HEK293T (cell line): ENCODE results near the gene CDH16.
A peak's percentile ranks its signal among the peaks of the same experiment; 100 is the strongest.

Source experiments
- CTCF ChIA-PET: fragments of 350-600 bp; formaldehyde crosslinking; extraction: SDS; loops from one replicate; lab custom pipeline; 2021; ENCODE audit warnings: antibody characterized with exemption, inconsistent platforms; lab: Yijun Ruan, JAX
- POLR2A ChIA-PET: fragments of 350-600 bp; formaldehyde crosslinking; extraction: SDS; loops from one replicate; lab custom pipeline; 2020; ENCODE audit warnings: antibody characterized with exemption, inconsistent platforms; lab: Yijun Ruan, JAX
- DNase-seq: peaks from one replicate; pipeline ENCODE4 v3.0.0; 2012; ENCODE audit warnings: mixed read lengths; ENCODE audit errors: extremely low spot score
- ARNT ChIP-seq: fragments of 450-650 bp; IDR thresholded peaks from 2 replicates; pipeline ENCODE4 v1.6.1; 2017; ENCODE audit warnings: mild to moderate bottlenecking
- BHLHE40 ChIP-seq: fragments of 450-650 bp; IDR thresholded peaks from 2 replicates; pipeline ENCODE4 v1.6.1; 2016; ENCODE audit warnings: mild to moderate bottlenecking, moderate library complexity, borderline replicate concordance
- CTBP1 ChIP-seq: fragments of 450-650 bp; IDR thresholded peaks from 2 replicates; pipeline ENCODE4 v1.6.1; 2016; ENCODE audit warnings: borderline replicate concordance
- ELF4 ChIP-seq: fragments of 450-650 bp; IDR thresholded peaks from 2 replicates; pipeline ENCODE4 v1.6.1; 2017; ENCODE audit warnings: antibody characterized with exemption
- FOXA1 ChIP-seq: fragments of 450-650 bp; IDR thresholded peaks from 2 replicates; pipeline ENCODE4 v1.6.1; 2016; ENCODE audit warnings: mild to moderate bottlenecking
- FOXK2 ChIP-seq: fragments of 450-650 bp; IDR thresholded peaks from 2 replicates; pipeline ENCODE4 v1.6.1; 2016; ENCODE audit warnings: mild to moderate bottlenecking
- FOXM1 ChIP-seq: fragments of 450-650 bp; IDR thresholded peaks from 2 replicates; pipeline ENCODE4 v1.6.1; 2017; ENCODE audit warnings: mild to moderate bottlenecking, borderline replicate concordance
- HDGF ChIP-seq: fragments of 450-650 bp; IDR thresholded peaks from 2 replicates; pipeline ENCODE4 v1.6.1; 2017; ENCODE audit warnings: antibody characterized with exemption, borderline replicate concordance
- L3MBTL2 ChIP-seq: fragments of 450-650 bp; conservative IDR thresholded peaks from 2 replicates; pipeline ENCODE4 v1.6.1; 2016; ENCODE audit warnings: mild to moderate bottlenecking
- LEF1 ChIP-seq: fragments of 450-650 bp; IDR thresholded peaks from 2 replicates; pipeline ENCODE4 v1.6.1; 2017; ENCODE audit warnings: mild to moderate bottlenecking, borderline replicate concordance
- NFRKB ChIP-seq: fragments of 450-650 bp; IDR thresholded peaks from 2 replicates; pipeline ENCODE4 v1.6.1; 2016; ENCODE audit warnings: mild to moderate bottlenecking, moderate library complexity
- SP1 ChIP-seq: fragments of 450-650 bp; IDR thresholded peaks from 2 replicates; pipeline ENCODE4 v1.6.1; 2017
- SUZ12 ChIP-seq: fragments of 450-650 bp; IDR thresholded peaks from 2 replicates; pipeline ENCODE4 v1.6.1; 2016; ENCODE audit warnings: mild to moderate bottlenecking
- TARDBP ChIP-seq: fragments of 450-650 bp; IDR thresholded peaks from 2 replicates; pipeline ENCODE4 v1.6.1; 2016
- ZNF384 ChIP-seq: fragments of 450-650 bp; IDR thresholded peaks from 2 replicates; pipeline ENCODE4 v1.6.1; 2016
- TF ChIP-seq, protein P1 (sequence below): fragments of 450-650 bp; IDR thresholded peaks from 2 replicates; pipeline ENCODE4 v1.6.1; 2016

CDH16 gene

DNA sequence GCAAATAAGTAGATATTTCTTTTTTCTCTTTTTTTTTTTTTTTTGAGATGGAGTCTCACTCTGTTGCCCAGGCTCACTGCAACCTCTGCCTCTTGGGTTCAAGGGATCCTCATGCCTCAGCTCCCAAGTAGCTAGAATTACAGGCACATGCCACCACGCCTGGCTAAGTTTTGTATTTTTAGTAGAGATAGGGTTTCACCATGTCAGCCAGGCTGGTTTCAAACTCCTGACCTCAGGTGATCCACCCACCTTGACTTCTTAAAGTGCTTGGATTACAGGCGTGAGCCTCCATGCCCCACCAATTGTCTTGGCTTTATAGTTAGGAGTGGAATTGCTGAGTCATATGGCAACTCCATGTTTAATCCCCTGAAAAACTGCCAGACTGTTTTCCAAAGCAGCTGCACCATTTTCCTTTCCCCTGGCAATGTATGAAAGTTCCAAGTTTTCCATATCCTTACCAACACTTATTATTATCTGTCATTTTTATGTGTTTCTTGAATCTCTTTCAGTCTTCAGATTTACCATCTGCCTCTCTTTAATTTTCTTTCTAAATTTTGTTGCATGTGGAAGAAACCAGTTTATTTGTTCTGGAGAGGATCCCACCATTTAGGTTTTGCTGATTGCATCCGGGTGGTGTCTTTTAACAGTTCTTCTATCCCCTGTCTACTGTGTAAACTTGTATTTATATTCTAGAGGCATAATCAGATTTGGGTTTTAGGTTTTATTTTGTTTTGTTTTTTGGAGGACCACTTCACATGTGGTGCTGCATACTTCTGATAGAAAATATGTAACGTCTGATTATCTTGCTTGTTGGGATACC lies 32.5 kb upstream of the CDH16 start:
- CTCF ChIA-PET = interaction anchor here (1.5 kb wide), 1 partner anchor 42 kb away, joined by 3 read pairs; no protein-coding TSS in a partner anchor
- no peak for TF ChIP-seq LEF1
- no peak for DNase-seq
- POLR2A ChIA-PET = no interaction called here

DNA sequence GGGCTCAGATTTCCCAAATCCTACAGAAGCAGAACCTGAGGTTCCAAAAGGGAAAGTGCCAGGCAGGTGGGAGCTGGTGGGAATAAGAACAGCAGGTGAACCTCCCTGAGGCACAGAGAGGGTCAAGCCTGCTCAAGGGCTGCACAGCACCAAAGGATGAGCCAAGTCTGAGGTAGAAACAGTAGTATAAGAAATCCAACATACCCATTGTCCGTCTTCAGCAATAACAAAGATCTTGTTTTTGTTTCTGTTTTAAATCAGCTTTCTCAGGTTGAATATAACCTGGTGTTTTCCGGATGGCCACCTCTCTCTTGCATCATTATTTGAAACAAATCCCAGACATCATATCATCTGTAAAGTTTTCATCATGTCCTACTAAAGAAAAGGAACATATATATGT lies 31.8 kb upstream of the CDH16 start:
- POLR2A ChIA-PET = interaction anchor here (1.8 kb wide), 1 partner anchor 11 kb away, joined by 3 read pairs; the partner anchor contains the start of gene CES3

DNA sequence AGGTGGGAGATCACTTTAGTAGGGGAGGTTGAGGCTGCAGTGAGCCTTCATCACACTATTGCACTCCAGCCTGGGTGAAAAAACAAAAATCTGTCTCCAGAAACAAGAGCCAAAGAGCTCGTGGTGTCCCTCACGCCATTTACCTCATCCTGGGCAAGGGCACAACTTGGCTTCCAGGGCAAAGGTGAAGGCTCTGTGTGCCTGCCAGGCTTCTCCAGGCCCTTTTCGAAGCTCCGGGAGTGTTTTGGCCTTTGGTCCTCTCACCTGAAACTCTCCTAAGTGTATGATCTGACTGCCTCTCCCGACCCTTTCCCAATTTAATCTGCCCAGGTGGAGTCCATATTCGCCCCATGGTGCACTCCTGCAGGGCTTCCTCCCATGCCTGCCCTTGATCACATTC lies 30.8 kb upstream of the CDH16 start:
- ChIA-PET CTCF (interaction anchor here (1.5 to 1.7 kb wide), 2 partner anchors 40 to 54 kb away, joined by 3 to 4 read pairs; no protein-coding TSS in a partner anchor), POLR2A (interaction anchor here (1.8 kb wide), 1 partner anchor 12 kb away, joined by 3 read pairs; the partner anchor contains the start of gene CES3)
- DNase-seq = no peak
- no peak for TF ChIP-seq FOXM1
- TF ChIP-seq L3MBTL2 = no peak

More for the DNA sequence above, 31.8 kb upstream of the CDH16 start:
- TF ChIP-seq HDGF (no peak), LEF1 (no peak), SUZ12 (no peak), ARNT (no peak), ZNF384 (no peak), FOXA1 (no peak), CTBP1 (no peak), L3MBTL2 (no peak), BHLHE40 (no peak)
- no peak for DNase-seq
- CTCF ChIA-PET = interaction anchor here (0.6 to 1.7 kb wide), 3 partner anchors 41 to 259 kb away, joined by 3 to 5 read pairs (median 4); no protein-coding TSS in a partner anchor

DNA sequence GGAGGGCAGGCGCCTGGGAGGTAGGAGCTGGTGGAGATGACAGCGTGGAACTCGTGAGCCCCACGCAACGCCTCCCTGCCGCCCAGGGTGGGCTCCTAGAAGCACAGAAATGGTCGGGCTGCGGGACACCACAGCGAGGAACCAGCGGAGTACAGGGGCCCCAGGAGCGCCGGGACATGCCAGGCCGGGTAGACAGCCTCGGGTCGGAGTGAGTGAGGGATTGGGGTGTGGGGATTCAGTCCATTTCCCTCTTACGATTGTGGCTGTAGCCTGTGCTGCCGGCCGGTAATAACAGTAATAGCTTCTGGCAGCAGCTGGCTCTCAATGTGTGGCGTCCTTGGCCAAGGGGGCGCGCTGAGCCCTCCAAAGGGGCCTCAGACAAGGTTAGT lies 30.1 kb upstream of the CDH16 start:
- no peak for TF ChIP-seq SP1
- no peak for DNase-seq
- ChIA-PET CTCF (interaction anchor here (0.6 to 1.7 kb wide), 2 partner anchors 53 to 1125 kb away, joined by 4 read pairs; no protein-coding TSS in a partner anchor), POLR2A (interaction anchor here (1.8 kb wide), 1 partner anchor 12 kb away, joined by 3 read pairs; the partner anchor contains the start of gene CES3)

DNA sequence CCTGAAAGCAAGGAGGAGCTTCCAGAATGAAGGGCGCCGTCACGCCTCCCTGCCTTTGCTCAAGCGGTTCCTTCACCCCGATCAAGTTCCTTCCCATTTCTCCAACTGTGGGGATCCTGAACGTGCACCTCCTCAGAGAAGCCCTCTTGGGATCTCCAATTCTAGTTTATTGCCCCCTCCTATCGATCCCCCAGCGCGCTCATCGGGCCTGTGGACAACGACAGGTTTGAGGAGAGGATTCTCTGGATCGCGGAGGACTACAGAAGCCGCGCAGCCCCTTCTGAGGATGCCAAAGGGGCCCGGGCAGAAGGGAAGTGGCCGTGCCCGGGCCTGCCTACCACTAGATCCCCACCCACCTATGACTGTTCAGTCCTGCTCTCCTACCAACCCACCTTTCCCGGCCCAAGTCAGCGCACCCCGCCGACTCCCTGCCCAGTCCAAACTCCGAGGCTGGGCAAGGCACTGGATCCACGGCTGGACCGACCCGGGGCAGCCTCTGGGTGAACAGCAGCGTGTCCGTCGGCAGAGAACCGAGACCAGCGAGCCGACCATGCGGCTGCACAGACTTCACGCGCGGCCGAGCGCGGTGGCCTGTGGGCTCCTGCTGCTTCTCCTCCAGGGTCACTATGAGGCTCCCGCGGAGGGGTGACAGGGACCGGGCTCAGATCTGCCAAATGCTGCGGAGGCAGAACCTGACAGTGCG lies 29.6 kb upstream of the CDH16 start:
- no peak for TF ChIP-seq SP1
- TF ChIP-seq LEF1 = no peak
- TF ChIP-seq, protein P1, sequence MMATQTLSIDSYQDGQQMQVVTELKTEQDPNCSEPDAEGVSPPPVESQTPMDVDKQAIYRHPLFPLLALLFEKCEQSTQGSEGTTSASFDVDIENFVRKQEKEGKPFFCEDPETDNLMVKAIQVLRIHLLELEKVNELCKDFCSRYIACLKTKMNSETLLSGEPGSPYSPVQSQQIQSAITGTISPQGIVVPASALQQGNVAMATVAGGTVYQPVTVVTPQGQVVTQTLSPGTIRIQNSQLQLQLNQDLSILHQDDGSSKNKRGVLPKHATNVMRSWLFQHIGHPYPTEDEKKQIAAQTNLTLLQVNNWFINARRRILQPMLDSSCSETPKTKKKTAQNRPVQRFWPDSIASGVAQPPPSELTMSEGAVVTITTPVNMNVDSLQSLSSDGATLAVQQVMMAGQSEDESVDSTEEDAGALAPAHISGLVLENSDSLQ = no peak
- TF ChIP-seq SUZ12 = no peak
- DNase-seq = no peak
- CTCF ChIA-PET = interaction anchor here (0.6 kb wide), 1 partner anchor 1125 kb away, joined by 4 read pairs; no protein-coding TSS in a partner anchor

DNA sequence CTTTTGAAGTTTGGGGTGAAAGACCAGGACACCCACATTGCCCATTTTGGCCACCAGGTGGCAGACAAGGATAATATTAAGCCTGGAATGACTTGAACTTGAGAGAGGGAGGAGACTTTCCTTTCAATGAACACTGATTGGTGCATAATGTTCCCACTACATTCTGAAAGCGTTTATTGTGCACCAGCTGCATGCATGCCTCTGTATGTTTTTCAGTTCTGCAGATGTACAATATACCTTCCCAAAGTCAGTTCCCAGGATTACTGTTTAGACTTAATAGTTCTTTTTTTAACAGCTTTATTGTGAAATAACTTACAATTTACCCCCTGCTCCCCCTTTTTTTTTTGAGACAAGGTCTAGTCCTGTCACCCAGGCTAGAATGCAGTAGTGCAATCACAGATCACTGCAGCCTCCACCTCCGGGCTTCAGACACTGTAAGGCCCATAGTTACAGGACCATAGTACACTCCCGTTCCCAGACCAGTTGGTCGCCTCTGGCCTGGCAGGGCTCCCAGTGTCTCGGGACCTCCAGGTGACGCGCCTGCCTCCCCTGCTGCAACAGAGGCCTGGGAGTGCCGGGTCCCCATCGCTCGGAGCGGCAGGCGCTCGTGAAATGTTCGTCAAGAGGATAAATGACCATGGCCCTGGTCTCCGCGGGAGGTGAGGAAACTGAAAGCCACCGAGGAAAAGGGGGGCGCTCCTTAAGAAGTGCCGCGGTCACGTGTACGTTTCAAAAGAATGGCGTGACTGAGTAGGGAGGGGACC lies 28.8 kb upstream of the CDH16 start:
- CTCF ChIA-PET = interaction anchor here (1.0 kb wide), 1 partner anchor 207 kb away, joined by 3 read pairs; no protein-coding TSS in a partner anchor
- POLR2A ChIA-PET = interaction anchor here (0.5 to 0.6 kb wide), 2 partner anchors 11 to 51 kb away, joined by 3 to 4 read pairs; no protein-coding TSS in a partner anchor
- TF ChIP-seq TARDBP (no peak), BHLHE40 (no peak)
- DNase-seq = peak; percentile 75

More for the DNA sequence above, 29.6 kb upstream of the CDH16 start:
- POLR2A ChIA-PET = interaction anchor here (0.6 kb wide), 1 partner anchor 10 kb away, joined by 4 read pairs; no protein-coding TSS in a partner anchor

DNA sequence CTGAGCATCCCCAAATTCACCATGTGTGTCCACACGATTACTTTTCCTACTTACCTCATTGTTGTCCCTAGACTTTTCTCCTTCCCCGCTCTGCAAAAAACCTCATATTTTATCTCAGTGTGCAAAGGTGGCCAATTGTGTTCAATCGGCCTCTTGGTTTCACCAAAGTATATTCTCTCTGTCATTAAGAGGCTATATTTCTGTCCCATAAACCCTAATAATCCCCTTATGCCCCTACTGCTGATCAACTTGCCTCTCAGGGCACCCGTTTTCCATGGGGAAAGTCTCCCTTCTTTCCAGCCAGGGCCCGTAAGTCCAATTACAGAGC lies 28.3 kb upstream of the CDH16 start:
- no peak for TF ChIP-seq SP1
- no peak for TF ChIP-seq BHLHE40
- TF ChIP-seq LEF1 = no peak
- no peak for TF ChIP-seq ELF4
- TF ChIP-seq FOXK2 = no peak
- TF ChIP-seq, protein P1 = no peak
- no peak for TF ChIP-seq ARNT
- TF ChIP-seq FOXM1 = no peak
- TF ChIP-seq NFRKB = no peak
- no peak for TF ChIP-seq SUZ12
- no peak for TF ChIP-seq CTBP1
- no peak for TF ChIP-seq ZNF384
- no peak for TF ChIP-seq L3MBTL2
- no peak for TF ChIP-seq HDGF
- ChIA-PET POLR2A (no interaction called here), CTCF (interaction anchor here (1.0 kb wide), 1 partner anchor 208 kb away, joined by 3 read pairs; no protein-coding TSS in a partner anchor)
- no peak for DNase-seq
